ENCODE measurements around the gene EML6. TPM values are rescaled to one million over a fixed set of nuclear protein-coding genes. Genes with fewer than 3 reads are reported as not detected.
"Not testable (repeated sequence)": the region's sequence is repeated elsewhere in the genome, so short reads cannot be mapped to it uniquely, and the experiment has no call there.

The EML6 gene
- total RNA-seq, 1 experiment from 2014 or later, result 1.5 TPM

GRCh38 chr2:54872780-54873179, 149.3 kb downstream of the EML6 start:
- H3K79me1 ChIP-seq (ENCODE audit: insufficient read depth, low read depth, low read length, poor library complexity, severe bottlenecking), result no peaks in the 10 kb centered on the region
- no peak overlapping the region for H3T11ph ChIP-seq (ENCODE audit: low read length)
- no peaks in the 10 kb centered on the region for H3K27me3 Mint-ChIP-seq (ENCODE audit: low read depth)
- WGBS (ENCODE audit: extremely low coverage, insufficient read length, low lambda C conversion rate), result no CpG with 5 or more reads among the region's 3 CpGs
- H2AK5ac ChIP-seq (ENCODE audit: insufficient read length, low read length), result no peak overlapping the region
- no peak overlapping the region for H2BK15ac ChIP-seq (ENCODE audit: low read depth, low read length)
- no peaks in the 10 kb centered on the region for H3K9me3 ChIP-seq (ENCODE audit: control insufficient read depth, low read depth, low read length)
- H2AFZ ChIP-seq (ENCODE audit: low read length), result no peak overlapping the region
- H3K27ac Mint-ChIP-seq, result no peak overlapping the region
- H3K9ac ChIP-seq (ENCODE audit: extremely low read depth, insufficient read length, low read length), result no peak overlapping the region
- H3K23me2 ChIP-seq (ENCODE audit: insufficient read length, low read depth, low read length, poor library complexity, severe bottlenecking), result no peaks in the 10 kb centered on the region
- no peaks in the 10 kb centered on the region for H3K9me3 Mint-ChIP-seq
- H2BK20ac ChIP-seq (ENCODE audit: low read depth, low read length, poor library complexity, severe bottlenecking), result no peak overlapping the region
- no peak overlapping the region for H3K18ac ChIP-seq (ENCODE audit: insufficient read length, low read depth, low read length)
- no peak overlapping the region for H3K23ac ChIP-seq (ENCODE audit: insufficient read length, low read depth, low read length)
- H3K36me3 Mint-ChIP-seq (ENCODE audit: insufficient read depth in 1 of 3, low read depth in 3 of 3), result no peaks in the 10 kb centered on the region
- no peak overlapping the region for H4K5ac ChIP-seq (ENCODE audit: insufficient read length, low read depth, low read length)
- no peak overlapping the region for H3K27ac ChIP-seq (ENCODE audit: insufficient read length, low read depth, low read length)
- no peak overlapping the region for H2BK12ac ChIP-seq (ENCODE audit: insufficient read length, low read depth, low read length)
- no peak overlapping the region for H4K91ac ChIP-seq (ENCODE audit: insufficient read length, low read depth, low read length)
- DNase-seq, result no peak
- H3K4me2 ChIP-seq (ENCODE audit: insufficient read depth, insufficient read length, low read length), result no peak overlapping the region
- no peak overlapping the region for H3K4me3 Mint-ChIP-seq
- H2BK5ac ChIP-seq (ENCODE audit: insufficient read length, low read length), result no peak overlapping the region
- H4K20me1 ChIP-seq (ENCODE audit: control insufficient read depth, insufficient read depth, insufficient read length), result no peaks in the 10 kb centered on the region
- H3K4me1 Mint-ChIP-seq, result 0 out of 4 replicates have a peak, but pooled peaks cover 0 to 3% of the 10 kb centered on the region in 2 experiments
- H3K4ac ChIP-seq (ENCODE audit: low read depth, low read length), result no peak overlapping the region
- no peak overlapping the region for H3K56ac ChIP-seq (ENCODE audit: insufficient read length, low read depth, low read length)
- no peak overlapping the region for H3K14ac ChIP-seq (ENCODE audit: insufficient read depth, low read length)
- no peak overlapping the region for H4K8ac ChIP-seq (replicated peaks; ENCODE audit: insufficient read length, low read depth, low read length)
- no peak for TF ChIP-seq CTCF (conservative IDR thresholded peaks at IDR 0.05)
- H3K27me3 ChIP-seq (ENCODE audit: insufficient read depth, low read length), result no peaks in the 10 kb centered on the region; the same call in 1 of the 2 replicates
- H3K79me2 ChIP-seq (ENCODE audit: insufficient read depth, low read length), result no peaks in the 10 kb centered on the region
- H3K4me1 ChIP-seq (ENCODE audit: insufficient read depth, low read length), result no peaks in the 10 kb centered on the region
- no peak overlapping the region for H2BK120ac ChIP-seq (ENCODE audit: low read depth, low read length, poor library complexity, severe bottlenecking)

- H2BK15ac ChIP-seq (ENCODE audit: low read depth, low read length); H3K18ac ChIP-seq (ENCODE audit: insufficient read length, low read depth, low read length); H2AFZ ChIP-seq (ENCODE audit: low read length); H3K36me3 Mint-ChIP-seq (ENCODE audit: insufficient read depth in 1 of 3, low read depth in 3 of 3); H3K4ac ChIP-seq (ENCODE audit: low read depth, low read length); H3K27me3 Mint-ChIP-seq (ENCODE audit: low read depth); H3K9ac ChIP-seq (ENCODE audit: extremely low read depth, insufficient read length, low read length); DNase-seq; H3K79me1 ChIP-seq (ENCODE audit: insufficient read depth, low read depth, low read length, poor library complexity, severe bottlenecking); H3K9me3 Mint-ChIP-seq; H3K4me3 Mint-ChIP-seq; H3K79me2 ChIP-seq (ENCODE audit: insufficient read depth, low read length); H3K4me1 ChIP-seq (ENCODE audit: insufficient read depth, low read length); H3K4me1 Mint-ChIP-seq; H3K27ac ChIP-seq (ENCODE audit: insufficient read length, low read depth, low read length); H2BK120ac ChIP-seq (ENCODE audit: low read depth, low read length, poor library complexity, severe bottlenecking); H4K8ac ChIP-seq (replicated peaks; ENCODE audit: insufficient read length, low read depth, low read length); H3K56ac ChIP-seq (ENCODE audit: insufficient read length, low read depth, low read length); H4K91ac ChIP-seq (ENCODE audit: insufficient read length, low read depth, low read length); H3T11ph ChIP-seq (ENCODE audit: low read length); H3K27me3 ChIP-seq (ENCODE audit: insufficient read depth, low read length); H3K9me3 ChIP-seq (ENCODE audit: control insufficient read depth, low read depth, low read length); H3K4me2 ChIP-seq (ENCODE audit: insufficient read depth, insufficient read length, low read length); H3K14ac ChIP-seq (ENCODE audit: insufficient read depth, low read length); H2BK20ac ChIP-seq (ENCODE audit: low read depth, low read length, poor library complexity, severe bottlenecking); H2BK12ac ChIP-seq (ENCODE audit: insufficient read length, low read depth, low read length); H2AK5ac ChIP-seq (ENCODE audit: insufficient read length, low read length); H3K23ac ChIP-seq (ENCODE audit: insufficient read length, low read depth, low read length); H4K5ac ChIP-seq (ENCODE audit: insufficient read length, low read depth, low read length); H2BK5ac ChIP-seq (ENCODE audit: insufficient read length, low read length); H4K20me1 ChIP-seq (ENCODE audit: control insufficient read depth, insufficient read depth, insufficient read length); H3K27ac Mint-ChIP-seq; H3K23me2 ChIP-seq (ENCODE audit: insufficient read length, low read depth, low read length, poor library complexity, severe bottlenecking): not testable (repeated sequence)
- no CpG with 5 or more reads among the region's 3 CpGs for WGBS (ENCODE audit: extremely low coverage, insufficient read length, low lambda C conversion rate)
Measured at GRCh38 chr2:54873236-54873635, 149.8 kb downstream of the EML6 start.
